A549 (cell line): ENCODE results near the gene UROD. TPM values are rescaled to one million over a fixed set of nuclear protein-coding genes. Genes with fewer than 3 reads are reported as not detected.
"Not testable (repeated sequence)": the region's sequence is repeated elsewhere in the genome, so short reads cannot be mapped to it uniquely, and the experiment has no call there.

Experiments used
- ATAC-seq, 2 experiments: fragments of 200-7000 bp in 1 of 2; fragments of >200 bp in 1 of 2; cut with Nextera tagmentation in 1 of 2; cut with Tn5 transposase in 1 of 2; 3 replicates each; pipeline versions ENCODE4 v1.8.0 to v1.9.1; 2018 to 2020; ENCODE audit warnings: mild to moderate bottlenecking in 1 of 2, moderate library complexity in 1 of 2
- CTCF ChIA-PET: fragments of 300-600 bp; sonication (Branson Sonifier 250); formaldehyde crosslinking; extraction: SDS; loops from one replicate; lab custom pipeline; 2021; ENCODE audit warnings: antibody characterized with exemption, inconsistent platforms; lab: Yijun Ruan, JAX
- POLR2A ChIA-PET: fragments of 350-600 bp; formaldehyde crosslinking; extraction: SDS; loops from one replicate; lab custom pipeline; 2021; ENCODE audit warnings: antibody characterized with exemption, inconsistent platforms; lab: Yijun Ruan, JAX
- DNase-seq, 2 experiments: peaks; one replicate each; pipeline versions ENCODE4 v3.0.0 to v3.0.0-alpha.2; 2011 to 2016; ENCODE audit warnings: low read depth in 1 of 2, low spot score in 1 of 2
- FAIRE-seq: peaks from 2 replicates; lab custom pipeline; 2011; peaks lifted over from hg19 to GRCh38; lab: Jason Lieb, UNC
- H3K27ac ChIP-seq, 2 experiments: fragments of >200 bp; sonication (Bioruptor Twin); formaldehyde crosslinking; 3 replicates each; pipeline ENCODE4 v1.5.1; 2016 to 2017
- H3K4me1 ChIP-seq: fragments of >200 bp; sonication (Bioruptor Twin); formaldehyde crosslinking; 3 replicates; pipeline ENCODE4 v1.6.1; 2016
- H3K4me2 ChIP-seq: fragments of >200 bp; sonication (Bioruptor Twin); formaldehyde crosslinking; 3 replicates; pipeline ENCODE4 v1.6.1; 2016
- H3K4me3 ChIP-seq: fragments of >200 bp; sonication (Bioruptor Twin); formaldehyde crosslinking; 3 replicates; pipeline ENCODE4 v1.5.1; 2016
- H3K9me3 ChIP-seq: fragments of >200 bp; sonication (Bioruptor Twin); formaldehyde crosslinking; 3 replicates; pipeline ENCODE4 v1.6.1; 2016
- CEBPB ChIP-seq, 2 experiments: fragments of >200 bp in 1 of 2; sonication (Bioruptor Twin) in 1 of 2; formaldehyde crosslinking in 1 of 2; IDR thresholded peaks; 2 replicates each; pipeline ENCODE4 v1.6.1; 2012 to 2016
- CHD2 ChIP-seq: fragments of 150-350 bp; IDR thresholded peaks from 2 replicates; pipeline ENCODE4 v1.6.1; 2014; ENCODE audit warnings: low read length; ENCODE audit not compliant: partially characterized antibody
- CHD4 ChIP-seq: fragments of 200-600 bp; sonication (generic); IDR thresholded peaks from 2 replicates; pipeline ENCODE4 v1.6.1; 2016; ENCODE audit warnings: antibody characterized with exemption, mild to moderate bottlenecking, borderline replicate concordance
- EHF ChIP-seq: fragments of 250-450 bp; sonication (Bioruptor Pico); IDR thresholded peaks from 2 replicates; pipeline ENCODE4 v1.5.0; 2020; ENCODE audit warnings: mild to moderate bottlenecking
- ESRRA ChIP-seq: fragments of 150-350 bp; IDR thresholded peaks from 2 replicates; pipeline ENCODE4 v1.6.1; 2014; ENCODE audit warnings: mild to moderate bottlenecking, low read length, borderline replicate concordance
- FOXS1 ChIP-seq: fragments of 250-450 bp; sonication (Bioruptor Pico); IDR thresholded peaks from 2 replicates; pipeline ENCODE4 v1.5.0; 2020; ENCODE audit warnings: mild to moderate bottlenecking, moderate library complexity
- GATA3 ChIP-seq: IDR thresholded peaks from 2 replicates; pipeline ENCODE4 v1.6.1; 2012; ENCODE audit warnings: borderline replicate concordance
- HOXA7 ChIP-seq: fragments of 250-450 bp; sonication (Bioruptor Pico); IDR thresholded peaks from 2 replicates; pipeline ENCODE4 v1.5.0; 2020; ENCODE audit warnings: mild to moderate bottlenecking, moderate library complexity
- JUNB ChIP-seq: fragments of >200 bp; sonication (Bioruptor Twin); formaldehyde crosslinking; IDR thresholded peaks from 2 replicates; pipeline ENCODE4 v1.6.1; 2016
- MAFK ChIP-seq: fragments of 450-650 bp; IDR thresholded peaks from 2 replicates; pipeline ENCODE4 v1.6.1; 2014; ENCODE audit not compliant: partially characterized antibody
- NPAS2 ChIP-seq: fragments of 250-450 bp; sonication (Bioruptor Pico); IDR thresholded peaks from 2 replicates; pipeline ENCODE4 v1.8.0; 2022; ENCODE audit warnings: mild to moderate bottlenecking, moderate library complexity, borderline replicate concordance
- PHF8 ChIP-seq: fragments of 200-600 bp; sonication (generic); IDR thresholded peaks from 2 replicates; pipeline ENCODE4 v1.6.1; 2016; ENCODE audit warnings: low read depth, mild to moderate bottlenecking, antibody characterized with exemption, moderate library complexity, borderline replicate concordance
- RAD21 ChIP-seq, 2 experiments: fragments of >200 bp in 1 of 2; sonication (Bioruptor Twin) in 1 of 2; formaldehyde crosslinking in 1 of 2; IDR thresholded peaks in 1 of 2; conservative IDR thresholded peaks in 1 of 2; 2 replicates in 1 of 2; 3 replicates in 1 of 2; pipeline ENCODE4 v1.6.1; 2012 to 2018; ENCODE audit warnings: inconsistent platforms in 1 of 2
- REST ChIP-seq: fragments of 200-600 bp; sonication (generic); IDR thresholded peaks from 2 replicates; pipeline ENCODE4 v1.6.1; 2016; ENCODE audit warnings: antibody characterized with exemption, mild to moderate bottlenecking, moderate library complexity
- USF2 ChIP-seq: fragments of 450-650 bp; IDR thresholded peaks from 2 replicates; pipeline ENCODE4 v1.6.1; 2014; ENCODE audit warnings: antibody characterized with exemption
- ZSCAN20 ChIP-seq: fragments of 250-450 bp; sonication (Bioruptor Pico); IDR thresholded peaks from 2 replicates; pipeline ENCODE4 v1.8.0; 2022; ENCODE audit warnings: mild to moderate bottlenecking, moderate library complexity
- WGBS: methylation state at CpG from one replicate; pipeline ENCODE4 v1.1.6; 2017; ENCODE audit errors: missing lambda C conversion rate; 5-methylcytosine and 5-hydroxymethylcytosine counted together
- polyA plus RNA-seq, 4 experiments: library from polyadenylated mRNA; depleted of rRNA in 3 of 4; stranded (reverse); fragments of >200 nt; fragmentation: RNase III in 1 of 4; extraction: RNeasy Plus Mini Kit Qiagen cat#74134 plus additional on column Dnase treatment in 1 of 4; gene quantifications; 2 replicates in 3 of 4; 3 replicates in 1 of 4; pipeline ENCODE4 v1.2.3, GENCODE V29; 2011 to 2017

The UROD gene
- polyA plus RNA-seq, 2 of the 4 experiments (the other 2 are of a cell fraction), result 57.8 to 59.0 TPM

GRCh38 chr1:45059829-45060228 lies 47.8 kb downstream of the UROD start:
- FAIRE-seq, result no peak
- Histone ChIP-seq H3K4me2 (no peak overlapping the region), H3K4me1 (no peaks in the 10 kb centered on the region), H3K4me3 (no peak overlapping the region), H3K9me3 (no peaks in the 10 kb centered on the region), H3K27ac (no peak overlapping the region)
- CTCF ChIA-PET, result interaction anchor here (0.9 kb wide), 1 partner anchor 12 kb away, joined by 3 read pairs; no protein-coding TSS in a partner anchor
- no peak for ATAC-seq
- 38% methylated on average over 2 of the region's 2 CpGs for WGBS
- POLR2A ChIA-PET, result no interaction called here
- TF ChIP-seq PHF8 (no peak), MAFK (no peak), GATA3 (no peak), REST (no peak), EHF (CRISPR knock-in tag) (no peak), FOXS1 (CRISPR knock-in tag) (no peak), CHD2 (no peak), ZSCAN20 (CRISPR knock-in tag) (no peak), JUNB (no peak), NPAS2 (CRISPR knock-in tag) (no peak), CEBPB (IDR thresholded peaks at IDR 0.05) (no peak), CHD4 (no peak), HOXA7 (CRISPR knock-in tag) (no peak)
- DNase-seq, result no peak

GRCh38 chr1:45062463-45062862 lies 50.4 kb downstream of the UROD start:
- H3K4me1 ChIP-seq, H3K27ac ChIP-seq, FAIRE-seq, H3K9me3 ChIP-seq, ATAC-seq, CTCF ChIA-PET, POLR2A ChIA-PET, H3K4me3 ChIP-seq, H3K4me2 ChIP-seq, DNase-seq: not testable (repeated sequence)
- 43% methylated on average over 4 of the region's 4 CpGs for WGBS

GRCh38 chr1:45065083-45065482 lies 53.0 kb downstream of the UROD start:
- no peak for FAIRE-seq
- ChIA-PET CTCF (interaction anchor here (0.9 to 1.4 kb wide), 3 partner anchors 46 to 236 kb away, joined by 3 read pairs; no protein-coding TSS in a partner anchor), POLR2A (no interaction called here)
- no peak overlapping the region for H3K4me3 ChIP-seq
- no peaks in the 10 kb centered on the region for H3K4me1 ChIP-seq
- TF ChIP-seq RAD21 (conservative IDR thresholded peaks at IDR 0.05 in 1 of 2, IDR thresholded peaks at IDR 0.05 in 1 of 2) (peak in 1 of 2 experiments; percentile 17; a peak in 1 of 5 replicates), ESRRA (no peak), PHF8 (no peak), USF2 (no peak)
- WGBS, result 53% methylated on average over 2 of the region's 2 CpGs
- H3K27ac ChIP-seq, result no peak overlapping the region
- DNase-seq, result no peak
- no peak for ATAC-seq
- no peak overlapping the region for H3K4me2 ChIP-seq
- H3K9me3 ChIP-seq, result no peaks in the 10 kb centered on the region

Other genes with a start within 250 kb of the UROD start
- 1,515 and 1,820 TPM in 2 replicates for gene RPS8, start 236.7 kb upstream of the UROD start, polyA plus RNA-seq (2011; rRNA removed)
- gene RPS8, start 236.7 kb upstream of the UROD start, polyA plus RNA-seq (2017; fragmentation: RNase III; extraction: RNeasy Plus Mini Kit Qiagen cat#74134 plus additional on column Dnase treatment), result 1,575 to 1,608 TPM (median 1,577 TPM) in 3 replicates
- 0.04 and 0.09 TPM in 2 replicates for gene BEST4, start 224.1 kb upstream of the UROD start, polyA plus RNA-seq (2011; rRNA removed)
- 0.07 to 0.08 TPM in 2 of 3 replicates, not detected in the other for gene BEST4, start 224.1 kb upstream of the UROD start, polyA plus RNA-seq (2017; fragmentation: RNase III; extraction: RNeasy Plus Mini Kit Qiagen cat#74134 plus additional on column Dnase treatment)
- gene PLK3, start 211.9 kb upstream of the UROD start, polyA plus RNA-seq (2011; rRNA removed), result 12.6 and 16.0 TPM in 2 replicates
- 10.9 to 11.6 TPM (median 11.2 TPM) in 3 replicates for gene PLK3, start 211.9 kb upstream of the UROD start, polyA plus RNA-seq (2017; fragmentation: RNase III; extraction: RNeasy Plus Mini Kit Qiagen cat#74134 plus additional on column Dnase treatment)
- 0.21 TPM in 1 of 2 replicates, not detected in the other for gene DYNLT4, start 204.9 kb upstream of the UROD start, polyA plus RNA-seq (2011; rRNA removed)
- gene DYNLT4, start 204.9 kb upstream of the UROD start, polyA plus RNA-seq (2017; fragmentation: RNase III; extraction: RNeasy Plus Mini Kit Qiagen cat#74134 plus additional on column Dnase treatment), result 0.12 to 0.18 TPM in 2 of 3 replicates, not detected in the other
- 4.2 and 4.7 TPM in 2 replicates for gene BTBD19, start 203.7 kb upstream of the UROD start, polyA plus RNA-seq (2011; rRNA removed)
- 4.5 to 8.9 TPM (median 7.4 TPM) in 3 replicates for gene BTBD19, start 203.7 kb upstream of the UROD start, polyA plus RNA-seq (2017; fragmentation: RNase III; extraction: RNeasy Plus Mini Kit Qiagen cat#74134 plus additional on column Dnase treatment)
- gene PTCH2, start 169.0 kb upstream of the UROD start, polyA plus RNA-seq (2011; rRNA removed), result 0.14 and 0.25 TPM in 2 replicates
- gene PTCH2, start 169.0 kb upstream of the UROD start, polyA plus RNA-seq (2017; fragmentation: RNase III; extraction: RNeasy Plus Mini Kit Qiagen cat#74134 plus additional on column Dnase treatment), result 0.22 to 0.32 TPM (median 0.25 TPM) in 3 replicates
- 25.4 and 35.2 TPM in 2 replicates for gene EIF2B3, start 25.7 kb upstream of the UROD start, polyA plus RNA-seq (2011; rRNA removed)
- gene EIF2B3, start 25.7 kb upstream of the UROD start, polyA plus RNA-seq (2017; fragmentation: RNase III; extraction: RNeasy Plus Mini Kit Qiagen cat#74134 plus additional on column Dnase treatment), result 21.4 to 25.8 TPM (median 22.1 TPM) in 3 replicates
- 17.5 and 24.2 TPM in 2 replicates for gene HECTD3, start 930 bp upstream of the UROD start, polyA plus RNA-seq (2011; rRNA removed)
- 15.9 to 21.8 TPM (median 19.6 TPM) in 3 replicates for gene HECTD3, start 930 bp upstream of the UROD start, polyA plus RNA-seq (2017; fragmentation: RNase III; extraction: RNeasy Plus Mini Kit Qiagen cat#74134 plus additional on column Dnase treatment)
- gene ZSWIM5, start 194.4 kb downstream of the UROD start, polyA plus RNA-seq (2011; rRNA removed), result 1.3 and 2.0 TPM in 2 replicates
- gene ZSWIM5, start 194.4 kb downstream of the UROD start, polyA plus RNA-seq (2017; fragmentation: RNase III; extraction: RNeasy Plus Mini Kit Qiagen cat#74134 plus additional on column Dnase treatment), result 0.39 to 0.52 TPM (median 0.49 TPM) in 3 replicates